DMS53 treated with DMSO at 0.1 percent for 48 hours (cell line): ENCODE results near the gene TTC16.
A peak's percentile ranks its signal among the peaks of the same experiment; 100 is the strongest.

Experiments used
- DNase-seq: peaks from one replicate; lab custom pipeline; 2025; ENCODE audit not compliant: unreplicated experiment; lab: John Stamatoyannopoulos, UW

The TTC16 gene

DNA sequence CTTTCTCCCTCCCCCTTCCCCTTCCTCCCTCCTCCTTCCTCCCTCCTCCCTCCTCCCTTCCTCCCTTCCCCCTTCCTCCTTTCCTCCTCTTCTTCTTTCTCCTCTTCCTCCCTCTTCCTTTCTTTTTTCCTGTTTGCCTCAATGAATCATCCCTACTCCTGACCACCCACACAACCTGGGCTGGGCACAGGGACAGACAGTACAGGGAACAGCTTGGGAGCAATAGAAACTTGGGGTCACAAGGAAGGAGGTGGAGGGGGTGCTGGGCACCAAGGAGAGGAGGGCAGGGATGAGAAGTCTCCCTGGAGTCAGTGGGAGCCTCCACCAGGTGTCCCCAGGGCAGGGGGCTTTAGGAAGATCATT, 5.0 kb downstream of the TTC16 start:
- no peak for DNase-seq

DNA sequence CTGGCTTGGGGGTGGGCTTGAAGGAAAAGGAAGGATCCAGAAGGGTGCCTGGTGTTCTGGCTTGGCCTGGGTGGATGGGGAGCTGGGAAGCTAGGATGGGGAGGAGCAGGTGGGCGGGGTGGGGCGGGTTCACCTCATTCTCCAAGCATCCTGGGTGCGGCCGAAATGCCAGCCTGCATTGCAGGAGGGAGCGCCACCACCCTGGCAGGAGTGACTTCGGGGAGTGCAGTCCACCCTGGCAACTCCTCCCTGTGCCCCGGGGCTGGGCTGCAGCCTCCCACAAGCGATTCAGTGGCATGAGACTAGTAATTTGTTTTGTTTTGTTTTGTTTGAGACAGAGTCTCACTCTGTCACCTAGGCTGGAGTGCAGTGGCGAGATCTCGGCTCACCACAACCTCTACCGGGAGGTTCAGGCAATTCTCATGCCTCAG, 5.5 kb downstream of the TTC16 start:
- no peak for DNase-seq

GRCh38 chr9:127722055-127722745, 6.3 kb downstream of the TTC16 start:
- DNase-seq = no peak

DNA sequence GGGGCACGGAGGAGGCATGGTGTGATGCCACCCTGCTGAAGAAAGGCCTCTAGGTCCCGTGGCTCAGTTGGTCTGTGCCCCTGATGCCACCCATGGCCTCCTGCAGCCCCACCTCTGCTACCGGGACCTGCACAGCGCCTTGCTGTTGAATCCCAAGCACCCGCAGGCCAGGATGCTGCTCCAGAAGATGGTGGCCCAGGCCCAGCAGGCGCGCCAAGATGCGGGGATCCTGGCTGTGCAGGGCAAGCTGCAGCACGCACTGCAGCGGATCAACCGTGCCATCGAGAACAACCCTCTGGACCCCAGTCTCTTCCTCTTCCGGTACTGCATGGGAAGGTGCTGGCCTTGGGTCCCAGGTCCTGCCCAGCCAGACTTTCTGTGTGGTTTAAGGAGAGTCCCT, 7.1 kb downstream of the TTC16 start:
- DNase-seq = no peak

- no peak for DNase-seq
These were observed 7.6 kb downstream of the TTC16 start for GRCh38 chr9:127723444-127723843.

- DNase-seq = no peak
These were observed 8.1 kb downstream of the TTC16 start for GRCh38 chr9:127724012-127724411.

- no peak for DNase-seq
These were observed 11.0 kb downstream of the TTC16 start for GRCh38 chr9:127726871-127727270.

GRCh38 chr9:127728808-127729207, 12.9 kb downstream of the TTC16 start:
- no peak for DNase-seq

DNA sequence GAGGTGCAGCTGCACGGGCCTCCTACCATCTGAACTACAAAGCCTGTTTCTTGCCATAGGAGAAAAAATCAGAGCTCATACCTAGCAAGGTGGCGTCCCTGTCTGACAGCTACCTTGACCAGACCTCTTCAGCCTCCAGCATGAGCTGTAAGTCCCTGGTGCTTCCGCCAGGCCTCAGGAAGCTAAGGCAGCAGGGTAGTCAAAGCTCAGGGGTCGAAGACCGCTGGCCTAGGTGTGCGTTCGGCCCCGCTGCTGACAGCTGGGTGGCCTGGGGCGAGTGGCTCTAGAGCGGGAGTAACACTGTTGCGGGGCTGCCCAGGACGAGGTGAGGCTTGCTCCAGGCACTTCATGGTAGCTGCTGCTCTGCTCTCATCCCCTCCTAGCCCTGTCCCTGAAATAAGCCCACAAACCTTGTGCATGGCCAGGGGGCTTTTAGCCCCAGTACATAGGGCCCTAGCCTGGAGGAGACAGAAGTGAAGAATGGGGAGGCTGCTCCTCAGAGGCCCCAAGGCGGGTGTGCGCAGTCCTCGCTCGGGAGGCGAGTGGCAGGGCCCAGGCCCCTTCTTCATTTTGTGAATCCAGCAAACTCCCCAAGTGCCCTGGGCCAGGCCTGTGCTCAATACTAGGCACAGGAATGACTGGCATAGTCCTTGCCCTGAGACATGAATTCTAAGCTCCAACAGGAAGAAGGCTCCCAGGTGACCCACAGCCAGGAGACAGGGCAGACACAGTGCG, 13.8 kb downstream of the TTC16 start:
- no peak for DNase-seq

DNA sequence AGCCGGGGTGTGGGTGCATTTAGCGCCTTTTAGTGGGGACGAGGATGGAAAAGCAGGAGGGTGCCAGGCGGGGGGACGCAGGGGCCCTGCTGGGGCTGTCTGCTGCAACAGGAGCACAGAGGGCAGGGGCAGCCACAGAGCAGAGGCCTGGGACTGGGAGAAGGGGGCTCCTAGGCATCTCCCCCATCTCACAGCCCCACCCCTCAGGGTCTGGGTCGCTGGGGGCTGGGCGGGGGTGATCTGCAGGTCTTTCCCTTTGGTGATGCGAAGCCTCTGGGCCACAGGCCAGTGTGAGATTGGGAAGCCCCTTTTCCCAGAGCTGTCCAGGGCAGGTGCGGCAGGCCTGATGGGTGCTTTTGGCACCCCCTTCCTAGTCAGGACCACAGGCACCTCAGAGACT, 14.4 kb downstream of the TTC16 start:
- DNase-seq = no peak

DNA sequence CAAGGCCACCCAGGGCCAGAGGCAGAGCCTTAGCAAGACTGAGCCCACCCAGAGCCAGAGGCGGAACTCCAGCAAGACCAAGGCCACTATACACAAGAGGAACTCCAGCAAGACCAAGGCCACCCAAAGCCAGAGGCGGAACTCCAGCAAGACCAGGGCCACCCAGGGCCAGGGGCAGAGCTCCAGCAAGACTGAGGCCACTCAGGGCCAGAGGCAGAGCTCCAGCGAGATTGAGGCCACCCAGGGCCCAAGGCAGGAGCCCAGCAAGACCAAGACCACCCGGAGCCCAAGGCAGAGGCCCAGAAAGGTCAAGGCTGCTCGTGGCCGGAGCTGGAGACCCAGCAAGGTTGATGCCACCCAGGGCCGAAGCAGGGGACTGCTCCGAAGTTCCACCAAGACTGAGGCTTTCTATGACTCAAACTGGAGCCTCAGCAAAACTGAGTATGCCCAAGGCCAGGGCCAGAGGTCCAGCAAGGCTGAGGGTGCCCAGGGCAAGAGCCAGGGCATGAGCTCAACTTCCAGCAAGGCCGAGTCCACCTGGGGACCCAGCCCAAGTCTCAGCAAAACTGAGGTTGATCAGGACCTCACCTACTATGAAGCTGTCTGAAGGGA, 15.0 kb downstream of the TTC16 start:
- DNase-seq = no peak

- DNase-seq = no peak
These were observed 16.1 kb downstream of the TTC16 start for GRCh38 chr9:127731938-127732337.

DNA sequence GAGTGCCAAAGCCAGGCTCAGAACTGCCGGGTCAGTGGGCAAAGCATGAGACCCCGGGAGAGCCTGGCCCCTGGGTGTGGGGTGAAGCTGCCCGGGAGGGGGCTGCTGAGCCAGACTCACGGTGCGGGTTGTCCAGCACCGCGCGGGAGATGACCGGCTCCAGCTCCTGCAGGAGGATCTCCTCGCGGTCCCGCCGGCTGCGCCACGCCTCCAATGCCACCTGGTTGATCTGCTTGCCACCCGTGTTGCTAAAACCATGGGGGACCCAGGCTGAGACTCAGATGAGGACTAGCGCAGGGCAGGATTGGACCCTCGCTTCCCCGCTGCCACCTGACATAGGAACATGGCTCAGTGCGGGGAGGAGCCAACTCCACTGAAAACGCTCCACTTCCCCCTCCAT, 16.6 kb downstream of the TTC16 start:
- DNase-seq = no peak

DNA sequence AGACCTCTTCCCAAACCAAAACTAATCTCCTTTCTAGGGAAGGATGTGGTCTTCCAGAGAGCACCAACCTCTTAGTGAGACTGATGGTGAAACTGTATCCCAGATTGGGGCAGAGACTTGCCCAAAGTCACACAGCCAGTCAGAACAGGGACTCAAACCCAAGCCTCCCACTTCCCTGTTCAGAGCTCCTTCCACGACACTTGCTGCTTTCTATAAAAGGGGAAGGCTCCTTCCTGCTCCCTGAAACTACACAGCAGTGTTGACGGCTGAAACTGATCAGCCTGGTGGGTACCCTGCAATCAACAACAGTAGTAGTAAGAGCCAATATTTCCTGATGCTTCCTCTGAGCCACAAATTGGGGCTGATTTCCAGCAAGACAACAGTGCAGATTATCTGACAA, 17.7 kb downstream of the TTC16 start:
- DNase-seq = no peak

GRCh38 chr9:127734247-127734746, 18.4 kb downstream of the TTC16 start:
- no peak for DNase-seq

- peak; percentile 93 for DNase-seq
These were observed 19.1 kb downstream of the TTC16 start, which contains the start of gene TOR2A for GRCh38 chr9:127734747-127735529. Gene TOR2A (minus strand): TSS chr9:127735294. CDS start chr9:127735270, 24 bp downstream.

- no peak for DNase-seq
These were observed 19.8 kb downstream of the TTC16 start for GRCh38 chr9:127735530-127736185.

- no peak for DNase-seq
These were observed 22.8 kb downstream of the TTC16 start for GRCh38 chr9:127738666-127739065.

GRCh38 chr9:127739614-127740330, 23.9 kb downstream of the TTC16 start:
- DNase-seq = no peak

DNA sequence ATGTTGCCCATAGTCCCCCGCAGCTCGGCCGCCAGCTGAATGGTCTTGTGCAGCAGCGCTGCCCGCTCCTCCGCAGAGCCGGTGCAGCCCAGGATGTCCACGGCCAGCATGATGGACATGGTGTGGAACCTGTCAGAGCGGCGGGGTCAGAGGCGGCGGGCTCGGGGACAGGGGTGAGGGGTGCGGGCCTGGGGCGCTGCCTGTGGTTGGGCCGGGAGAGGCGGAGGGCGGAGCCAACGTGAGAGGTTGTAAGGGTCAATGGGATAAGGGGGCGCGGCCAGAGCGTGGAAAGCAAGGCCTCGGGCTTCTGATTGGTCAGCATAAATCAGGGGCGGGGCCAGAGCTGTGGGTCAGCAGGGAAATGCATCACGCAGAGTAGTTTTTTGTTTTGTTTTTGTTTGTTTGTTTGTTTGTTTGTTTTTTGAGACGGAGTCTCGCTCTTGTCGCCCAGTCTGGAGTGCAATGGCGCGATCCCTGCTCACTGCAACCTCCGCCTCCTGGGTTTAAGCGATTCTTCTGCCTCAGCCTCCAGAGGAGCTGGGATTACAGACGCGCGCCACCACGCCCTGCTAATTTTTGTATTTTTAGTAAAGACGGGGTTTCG, 26.1 kb downstream of the TTC16 start:
- DNase-seq = peak; percentile 76
